PFSK-1 (cell line): ENCODE measurements around the gene TOPAZ1.
A peak's percentile ranks its signal among the peaks of the same experiment; 100 is the strongest.

Experiments
- FOXP2 ChIP-seq: optimal IDR thresholded peaks from 2 replicates; pipeline ENCODE3; 2011; ENCODE audit warnings: borderline replicate concordance, control low read depth, inconsistent platforms; ENCODE audit not compliant: insufficient read depth; ENCODE audit errors: extremely low read length, extremely low read depth
- POLR2AphosphoS5 ChIP-seq: IDR thresholded peaks from 2 replicates; pipeline ENCODE4 v1.6.1; 2012; ENCODE audit warnings: low read depth, mild to moderate bottlenecking, control low read depth, low read length, moderate library complexity
- SIN3A ChIP-seq: IDR thresholded peaks from 2 replicates; pipeline ENCODE4 v1.6.1; 2012; ENCODE audit warnings: mild to moderate bottlenecking, low read length, moderate library complexity, borderline replicate concordance; ENCODE audit not compliant: insufficient read depth
- TAF1 ChIP-seq: IDR thresholded peaks from 2 replicates; pipeline ENCODE4 v1.6.1; 2012; ENCODE audit warnings: low read length, control low read depth, borderline replicate concordance; ENCODE audit not compliant: insufficient read depth
- TF ChIP-seq, protein P1 (sequence below), 2 experiments: IDR thresholded peaks; 2 replicates each; pipeline versions ENCODE4 v1.6.1 to v1.8.0; 2011 to 2012; ENCODE audit warnings: low read depth in 2 of 2, low read length in 2 of 2, control low read depth in 1 of 2, inconsistent platforms in 1 of 2, mild to moderate bottlenecking in 1 of 2, moderate library complexity in 1 of 2; ENCODE audit not compliant: insufficient read depth in 1 of 2

Gene TOPAZ1

DNA sequence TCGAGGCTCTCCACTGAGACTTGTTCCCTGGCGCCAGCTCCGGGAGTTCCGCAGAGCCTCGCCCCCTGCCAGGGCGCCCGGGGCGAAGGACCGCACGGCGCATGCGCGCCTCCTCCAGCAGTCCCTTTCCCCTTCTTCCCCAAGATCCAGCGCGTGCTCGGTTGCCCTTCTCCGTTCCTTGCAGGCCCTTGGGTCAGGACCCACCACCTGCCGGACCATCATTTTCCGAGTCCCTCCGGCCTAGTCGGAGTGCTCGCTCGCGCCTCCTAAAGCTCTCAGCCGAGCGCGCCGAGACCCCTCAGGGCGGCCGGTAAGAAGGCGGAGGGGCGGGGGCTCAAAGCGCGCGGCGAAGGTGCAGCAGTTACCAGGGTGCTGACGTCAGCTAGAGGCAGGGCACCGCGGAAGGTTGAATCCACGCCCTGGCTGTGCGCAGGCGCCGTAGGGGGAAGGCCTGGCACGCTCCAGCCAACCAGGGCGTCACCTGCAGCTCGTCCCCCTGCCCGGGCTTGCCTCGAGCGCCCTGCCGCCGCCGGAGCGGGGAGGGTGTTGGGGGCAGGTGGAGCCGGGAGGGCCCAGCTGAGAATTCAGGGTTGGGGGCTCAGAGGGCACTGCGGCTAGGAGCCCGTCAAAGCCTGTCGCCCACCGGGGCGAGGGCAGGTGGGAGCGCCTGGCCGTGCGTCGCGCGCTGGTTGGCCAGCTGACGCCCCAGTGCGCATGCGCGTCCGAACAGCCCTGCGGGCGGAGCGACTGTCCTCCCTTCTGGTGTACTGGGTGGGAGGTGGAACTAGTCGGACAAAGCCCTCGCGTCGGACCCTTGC, 96.5 kb downstream of the TOPAZ1 start, which contains the start of gene TCAIM:
TCAIM (plus strand) TSS at position 757 of the 818 bp plus-strand sequence. CDS start 16,017 bp downstream, outside the sequence.
- TF ChIP-seq, protein P1, sequence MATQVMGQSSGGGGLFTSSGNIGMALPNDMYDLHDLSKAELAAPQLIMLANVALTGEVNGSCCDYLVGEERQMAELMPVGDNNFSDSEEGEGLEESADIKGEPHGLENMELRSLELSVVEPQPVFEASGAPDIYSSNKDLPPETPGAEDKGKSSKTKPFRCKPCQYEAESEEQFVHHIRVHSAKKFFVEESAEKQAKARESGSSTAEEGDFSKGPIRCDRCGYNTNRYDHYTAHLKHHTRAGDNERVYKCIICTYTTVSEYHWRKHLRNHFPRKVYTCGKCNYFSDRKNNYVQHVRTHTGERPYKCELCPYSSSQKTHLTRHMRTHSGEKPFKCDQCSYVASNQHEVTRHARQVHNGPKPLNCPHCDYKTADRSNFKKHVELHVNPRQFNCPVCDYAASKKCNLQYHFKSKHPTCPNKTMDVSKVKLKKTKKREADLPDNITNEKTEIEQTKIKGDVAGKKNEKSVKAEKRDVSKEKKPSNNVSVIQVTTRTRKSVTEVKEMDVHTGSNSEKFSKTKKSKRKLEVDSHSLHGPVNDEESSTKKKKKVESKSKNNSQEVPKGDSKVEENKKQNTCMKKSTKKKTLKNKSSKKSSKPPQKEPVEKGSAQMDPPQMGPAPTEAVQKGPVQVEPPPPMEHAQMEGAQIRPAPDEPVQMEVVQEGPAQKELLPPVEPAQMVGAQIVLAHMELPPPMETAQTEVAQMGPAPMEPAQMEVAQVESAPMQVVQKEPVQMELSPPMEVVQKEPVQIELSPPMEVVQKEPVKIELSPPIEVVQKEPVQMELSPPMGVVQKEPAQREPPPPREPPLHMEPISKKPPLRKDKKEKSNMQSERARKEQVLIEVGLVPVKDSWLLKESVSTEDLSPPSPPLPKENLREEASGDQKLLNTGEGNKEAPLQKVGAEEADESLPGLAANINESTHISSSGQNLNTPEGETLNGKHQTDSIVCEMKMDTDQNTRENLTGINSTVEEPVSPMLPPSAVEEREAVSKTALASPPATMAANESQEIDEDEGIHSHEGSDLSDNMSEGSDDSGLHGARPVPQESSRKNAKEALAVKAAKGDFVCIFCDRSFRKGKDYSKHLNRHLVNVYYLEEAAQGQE (IDR thresholded peaks at IDR 0.05; ENCODE audit: insufficient read depth in 1 of 2, low read depth in 2 of 2, low read length in 2 of 2) = no peak
- TF ChIP-seq POLR2AphosphoS5 (peak; percentile 88), FOXP2 (peak; percentile 18), TAF1 (peak; percentile 64; the same call in 1 of the 2 replicates), SIN3A (no peak)

DNA sequence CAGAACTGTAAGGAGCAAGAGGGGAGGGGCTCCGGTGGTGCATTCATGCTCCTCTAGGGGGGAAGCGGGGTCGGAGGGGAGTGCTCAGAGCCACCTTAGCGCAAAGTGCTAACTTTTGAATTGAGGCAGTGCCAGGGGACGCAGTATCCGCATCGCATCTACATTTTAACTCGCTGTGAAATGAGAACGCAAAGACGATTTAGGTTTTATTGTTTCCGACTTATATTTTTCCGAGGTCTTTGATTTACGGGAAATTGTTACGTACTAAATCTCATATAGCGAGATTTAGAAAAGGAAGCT, 97.1 kb downstream of the TOPAZ1 start:
- peak; percentile 17; the same call in 1 of the 2 replicates for TF ChIP-seq SIN3A
- TF ChIP-seq FOXP2 = no peak

DNA sequence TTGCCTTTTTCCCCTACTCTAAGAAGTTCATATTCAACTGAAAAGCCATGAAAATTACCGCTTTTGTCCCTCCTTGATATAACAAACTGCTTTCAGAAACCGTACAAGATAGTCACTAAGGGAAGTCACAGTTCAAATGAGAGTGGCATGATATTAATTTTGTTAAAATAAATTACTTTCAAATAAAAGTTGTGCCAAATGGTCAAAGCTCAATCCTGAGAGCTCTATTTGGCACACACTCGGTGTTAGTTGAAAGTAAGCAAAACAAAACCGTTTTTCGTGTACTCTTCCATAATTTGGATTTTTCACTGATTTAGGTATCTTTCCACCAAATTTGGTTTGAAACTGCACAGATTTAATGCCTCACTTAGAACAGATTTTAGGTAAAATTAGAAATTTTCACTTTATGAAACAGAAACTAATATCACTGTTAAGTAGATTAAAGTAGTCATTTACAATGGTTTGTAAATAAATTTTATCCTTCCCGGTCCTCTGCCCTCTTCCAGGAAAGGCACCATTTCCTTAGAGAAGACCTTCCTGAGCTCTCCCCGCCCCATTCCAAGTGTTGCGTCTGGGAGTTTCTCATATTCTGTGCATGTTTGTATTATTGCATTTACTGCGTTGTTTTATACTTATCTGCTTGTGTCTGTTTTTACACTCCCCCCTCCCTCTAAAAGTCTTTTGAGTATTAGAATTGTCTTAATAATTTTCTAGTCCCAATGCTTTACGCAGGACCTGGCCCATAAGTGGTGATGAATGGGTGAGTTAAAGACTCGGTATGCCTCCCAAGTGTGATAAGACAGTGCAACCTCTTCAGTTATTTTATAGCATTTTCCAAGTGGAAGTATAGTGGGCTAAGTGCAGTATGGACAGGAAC, 97.7 kb downstream of the TOPAZ1 start:
- no peak for TF ChIP-seq TAF1
- TF ChIP-seq, protein P1 (IDR thresholded peaks at IDR 0.05; ENCODE audit: insufficient read depth in 1 of 2, low read depth in 2 of 2, low read length in 2 of 2) = no peak
- TF ChIP-seq FOXP2 = no peak
- TF ChIP-seq SIN3A = no peak
- no peak for TF ChIP-seq POLR2AphosphoS5

DNA sequence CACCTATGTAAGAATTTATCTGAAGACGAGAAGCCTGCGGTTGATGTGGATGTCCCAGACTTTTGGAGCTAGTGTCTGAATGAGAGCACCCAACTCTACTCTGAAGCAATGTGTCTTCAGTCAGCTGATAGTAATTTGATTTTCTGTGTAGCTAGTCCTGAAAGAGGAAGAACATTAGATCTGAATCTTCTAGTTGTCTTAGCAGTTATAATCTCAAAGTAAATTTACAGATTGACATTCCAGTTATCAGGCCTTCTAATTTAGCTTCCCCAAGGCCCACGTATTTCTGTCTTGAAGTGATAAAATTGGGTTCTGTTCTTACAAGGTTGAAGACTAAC, 98.3 kb downstream of the TOPAZ1 start:
- TF ChIP-seq, protein P1 (IDR thresholded peaks at IDR 0.05; ENCODE audit: insufficient read depth in 1 of 2, low read depth in 2 of 2, low read length in 2 of 2) = no peak

DNA sequence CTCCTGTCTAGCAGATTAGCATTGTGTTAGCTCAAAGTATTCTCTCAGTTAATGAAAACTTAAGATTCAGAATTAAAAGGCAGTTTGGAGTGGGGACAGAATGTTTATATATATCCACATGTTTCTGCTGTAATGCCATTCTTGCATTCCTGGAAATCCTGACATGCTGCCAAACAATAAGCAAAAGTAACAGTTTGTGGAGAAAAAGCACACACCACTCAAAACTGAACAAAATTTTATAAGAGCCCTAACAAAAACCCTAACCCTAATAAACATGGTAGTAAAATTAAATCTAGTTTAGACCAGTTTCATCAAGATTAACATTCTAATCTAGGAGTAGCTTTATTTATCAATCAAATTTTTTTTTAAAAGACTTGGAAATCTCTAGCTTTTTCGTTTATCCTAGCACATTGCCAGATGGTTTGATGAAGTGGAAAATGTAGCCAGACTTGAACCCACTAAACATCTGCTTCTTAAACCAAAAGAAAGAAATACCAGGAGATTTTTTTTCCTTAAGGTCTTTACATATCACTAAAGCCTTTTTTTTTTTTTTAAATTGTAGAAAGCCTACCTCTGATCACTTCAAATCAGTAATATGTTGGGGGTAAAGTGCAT, 100.6 kb downstream of the TOPAZ1 start:
- TF ChIP-seq SIN3A (no peak), FOXP2 (no peak), POLR2AphosphoS5 (no peak), TAF1 (no peak)
- TF ChIP-seq, protein P1 (IDR thresholded peaks at IDR 0.05; ENCODE audit: insufficient read depth in 1 of 2, low read depth in 2 of 2, low read length in 2 of 2) = no peak
